ENCODE data around the gene TTC34. TPM values are rescaled to one million over a fixed set of nuclear protein-coding genes. Genes with fewer than 3 reads are reported as not detected.
A peak's percentile ranks its signal among the peaks of the same experiment; 100 is the strongest.

TTC34 gene
- total and polyA plus RNA-seq, 2 experiments from 2014 or later = 0.08 to 0.35 TPM

- TF ChIP-seq CTCF (conservative IDR thresholded peaks at IDR 0.05; ENCODE audit: low read depth in 2 of 2) = no peak
- TF ChIP-seq EZH2phosphoT487 (IDR thresholded peaks at IDR 0.05; ENCODE audit: unreplicated experiment) = no peak
- TF ChIP-seq ZNF331 (CRISPR knock-in tag; IDR thresholded peaks at IDR 0.05; ENCODE audit: low read depth) = no peak
- TF ChIP-seq POLR2AphosphoS5 (IDR thresholded peaks at IDR 0.05; ENCODE audit: low read depth) = no peak
- TF ChIP-seq STAT1 (IDR thresholded peaks at IDR 0.05; ENCODE audit: unreplicated experiment) = no peak
- no peak for TF ChIP-seq REST (IDR thresholded peaks at IDR 0.05; ENCODE audit: unreplicated experiment)
- TF ChIP-seq NANOG (IDR thresholded peaks at IDR 0.05; ENCODE audit: borderline replicate concordance) = no peak
- TF ChIP-seq CREB1 (CRISPR knock-in tag; IDR thresholded peaks at IDR 0.05; ENCODE audit: low read depth) = no peak
Measured at GRCh38 chr1:2643414-2644077, 157.9 kb downstream of the TTC34 start (continued).

GRCh38 chr1:2642560-2643413 is 158.7 kb downstream of the TTC34 start:
- H3K79me2 ChIP-seq (replicated peaks; ENCODE audit: insufficient read depth) = no peaks in the 10 kb centered on the region
- Mint-ChIP-seq H3K9me3 (peaks cover 27% of the 10 kb centered on the region), H3K4me3 (peak overlapping the region; percentile 80), H3K36me3 (ENCODE audit: low read depth) (0 out of 3 replicates have a peak, but pooled peaks cover 2% of the 10 kb centered on the region), H3K27ac (no peak overlapping the region), H3K4me1 (peaks cover 2% of the 10 kb centered on the region; the same call in 1 of the 3 replicates), H3K27me3 (ENCODE audit: insufficient read depth, low read depth, poor library complexity) (peaks cover 11% of the 10 kb centered on the region)
- H3K27me3 ChIP-seq (ENCODE audit: insufficient read depth) = peaks cover 15% of the 10 kb centered on the region
- H3K36me3 ChIP-seq (ENCODE audit: insufficient read depth) = no peaks in the 10 kb centered on the region
- H3K4me2 ChIP-seq = peak overlapping the region; percentile 89
- DNase-seq (ENCODE audit: low spot score) (peak; percentile 95), ATAC-seq (peak; percentile 85)
- H3K9me2 ChIP-seq (ENCODE audit: insufficient read depth) = no peaks in the 10 kb centered on the region
- TF ChIP-seq ETS1 (IDR thresholded peaks at IDR 0.05) = no peak
- TF ChIP-seq POLR2AphosphoS5 (IDR thresholded peaks at IDR 0.05; ENCODE audit: low read depth) = peak; percentile 80
- H3K4me1 ChIP-seq (ENCODE audit: insufficient read depth) = no peaks in the 10 kb centered on the region; the same call in 1 of the 2 replicates
- peak overlapping the region; percentile 82 for H3K4me3 ChIP-seq
- no peak overlapping the region for H3K27ac ChIP-seq (ENCODE audit: low read depth)
- H4K20me1 ChIP-seq (replicated peaks; ENCODE audit: insufficient read depth) = 0 out of 2 replicates have a peak, but pooled peaks cover 2% of the 10 kb centered on the region
- peak overlapping the region; percentile 95 for H2AFZ ChIP-seq
- no peaks in the 10 kb centered on the region for H3F3A ChIP-seq (replicated peaks; ENCODE audit: low read depth)
